Measurements from ENCODE around the gene RNF133.

Gene RNF133

GRCh38 chr7:122699017-122699416, at the start of gene RNF133:
TSS of gene RNF133 (minus strand) at chr7:122699117. CDS start at chr7:122698918, 199 bp downstream.
- no peak for DNase-seq (ENCODE audit: low read depth)

GRCh38 chr7:122748195-122748594, 49.3 kb upstream of the RNF133 start:
- DNase-seq (ENCODE audit: low read depth), result no peak

- no peak for DNase-seq (ENCODE audit: low read depth)
Observed at GRCh38 chr7:122746948-122747347, 48.0 kb upstream of the RNF133 start.

GRCh38 chr7:122743211-122743610, 44.3 kb upstream of the RNF133 start:
- no peak for DNase-seq (ENCODE audit: low read depth)

GRCh38 chr7:122738947-122739346, 40.0 kb upstream of the RNF133 start:
- DNase-seq (ENCODE audit: low read depth), result no peak

- no peak for DNase-seq (ENCODE audit: low read depth)
Observed at GRCh38 chr7:122736183-122736582, 37.3 kb upstream of the RNF133 start.

- DNase-seq (ENCODE audit: low read depth), result no peak
Observed at GRCh38 chr7:122727759-122728158, 28.8 kb upstream of the RNF133 start.

GRCh38 chr7:122727354-122727753, 28.4 kb upstream of the RNF133 start:
- DNase-seq (ENCODE audit: low read depth), result no peak

- DNase-seq (ENCODE audit: low read depth), result no peak
Observed at GRCh38 chr7:122726881-122727280, 28.0 kb upstream of the RNF133 start.

- no peak for DNase-seq (ENCODE audit: low read depth)
Observed at GRCh38 chr7:122724366-122724765, 25.4 kb upstream of the RNF133 start.

- DNase-seq (ENCODE audit: low read depth), result no peak
Observed at GRCh38 chr7:122719010-122719578, 20.2 kb upstream of the RNF133 start.

GRCh38 chr7:122717356-122718089, 18.6 kb upstream of the RNF133 start:
- DNase-seq (ENCODE audit: low read depth), result no peak

GRCh38 chr7:122715183-122715582, 16.3 kb upstream of the RNF133 start:
- DNase-seq (ENCODE audit: low read depth), result no peak

- DNase-seq (ENCODE audit: low read depth), result no peak
Observed at GRCh38 chr7:122710916-122711315, 12.0 kb upstream of the RNF133 start.

GRCh38 chr7:122709930-122710646, 11.2 kb upstream of the RNF133 start:
- no peak for DNase-seq (ENCODE audit: low read depth)

GRCh38 chr7:122706836-122707235, 7.9 kb upstream of the RNF133 start:
- no peak for DNase-seq (ENCODE audit: low read depth)

GRCh38 chr7:122702872-122703510, 4.1 kb upstream of the RNF133 start, which contains the start of gene RNF148:
TSS of gene RNF148 (minus strand) at chr7:122702922. CDS start at chr7:122702750, 172 bp downstream.
- DNase-seq (ENCODE audit: low read depth), result no peak

- DNase-seq (ENCODE audit: low read depth), result no peak
Observed at GRCh38 chr7:122695816-122696215, 3.1 kb downstream of the RNF133 start.

GRCh38 chr7:122694697-122695096, 4.2 kb downstream of the RNF133 start:
- DNase-seq (ENCODE audit: low read depth), result no peak

- DNase-seq (ENCODE audit: low read depth), result peak; percentile 25
Observed at GRCh38 chr7:122692769-122693309, 6.1 kb downstream of the RNF133 start.

GRCh38 chr7:122691569-122692235, 7.2 kb downstream of the RNF133 start:
- DNase-seq (ENCODE audit: low read depth), result no peak

Measured in amniotic epithelial cell (primary cell).